ENCODE data around the gene GNAQ.

Gene GNAQ

GRCh38 chr9:77898864-77899263 is 132.7 kb downstream of the GNAQ start:
- TF ChIP-seq, protein P1, sequence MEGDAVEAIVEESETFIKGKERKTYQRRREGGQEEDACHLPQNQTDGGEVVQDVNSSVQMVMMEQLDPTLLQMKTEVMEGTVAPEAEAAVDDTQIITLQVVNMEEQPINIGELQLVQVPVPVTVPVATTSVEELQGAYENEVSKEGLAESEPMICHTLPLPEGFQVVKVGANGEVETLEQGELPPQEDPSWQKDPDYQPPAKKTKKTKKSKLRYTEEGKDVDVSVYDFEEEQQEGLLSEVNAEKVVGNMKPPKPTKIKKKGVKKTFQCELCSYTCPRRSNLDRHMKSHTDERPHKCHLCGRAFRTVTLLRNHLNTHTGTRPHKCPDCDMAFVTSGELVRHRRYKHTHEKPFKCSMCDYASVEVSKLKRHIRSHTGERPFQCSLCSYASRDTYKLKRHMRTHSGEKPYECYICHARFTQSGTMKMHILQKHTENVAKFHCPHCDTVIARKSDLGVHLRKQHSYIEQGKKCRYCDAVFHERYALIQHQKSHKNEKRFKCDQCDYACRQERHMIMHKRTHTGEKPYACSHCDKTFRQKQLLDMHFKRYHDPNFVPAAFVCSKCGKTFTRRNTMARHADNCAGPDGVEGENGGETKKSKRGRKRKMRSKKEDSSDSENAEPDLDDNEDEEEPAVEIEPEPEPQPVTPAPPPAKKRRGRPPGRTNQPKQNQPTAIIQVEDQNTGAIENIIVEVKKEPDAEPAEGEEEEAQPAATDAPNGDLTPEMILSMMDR (IDR thresholded peaks at IDR 0.05; ENCODE audit: low read depth, low read length), result no peak
- no peak overlapping the region for H3K4me3 ChIP-seq (ENCODE audit: low read depth, low read length)

GRCh38 chr9:77896938-77897667 is 134.5 kb downstream of the GNAQ start:
- TF ChIP-seq, protein P1 (IDR thresholded peaks at IDR 0.05; ENCODE audit: low read depth, low read length), result no peak; the same call in 1 of the 2 replicates
- H3K4me3 ChIP-seq (ENCODE audit: low read depth, low read length), result no peak overlapping the region

DNA sequence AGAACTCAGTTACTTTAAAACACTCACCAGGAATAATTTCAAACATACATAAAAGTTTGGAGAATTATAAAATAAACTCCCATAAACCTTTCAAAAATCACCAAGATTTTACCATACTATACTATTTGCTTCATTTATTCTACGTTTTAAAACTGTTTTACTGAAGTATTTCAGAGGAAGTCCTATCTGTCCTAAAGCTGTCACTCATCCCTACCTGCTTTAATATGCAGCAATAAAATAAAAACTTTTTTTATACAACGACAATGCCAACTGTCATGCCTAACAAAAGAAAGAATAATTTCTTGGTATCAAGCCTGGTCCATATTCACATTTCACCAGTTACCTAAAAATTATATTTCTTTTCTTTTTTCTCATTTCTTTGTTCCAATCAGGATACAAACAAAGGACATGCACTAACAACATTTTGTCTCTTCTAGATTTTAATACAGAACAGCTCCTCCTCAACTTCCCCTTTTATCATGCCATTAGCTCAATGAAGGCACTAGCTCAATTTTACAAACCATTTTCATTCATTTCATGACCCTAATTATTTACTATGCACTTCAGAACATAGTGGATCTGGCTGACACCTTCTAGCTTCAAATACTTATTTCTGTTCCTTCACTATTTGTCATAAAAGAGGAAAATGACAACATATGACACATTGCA is 135.2 kb downstream of the GNAQ start:
- no peak overlapping the region for H3K4me3 ChIP-seq (ENCODE audit: low read depth, low read length)
- TF ChIP-seq, protein P1 (IDR thresholded peaks at IDR 0.05; ENCODE audit: low read depth, low read length), result no peak

DNA sequence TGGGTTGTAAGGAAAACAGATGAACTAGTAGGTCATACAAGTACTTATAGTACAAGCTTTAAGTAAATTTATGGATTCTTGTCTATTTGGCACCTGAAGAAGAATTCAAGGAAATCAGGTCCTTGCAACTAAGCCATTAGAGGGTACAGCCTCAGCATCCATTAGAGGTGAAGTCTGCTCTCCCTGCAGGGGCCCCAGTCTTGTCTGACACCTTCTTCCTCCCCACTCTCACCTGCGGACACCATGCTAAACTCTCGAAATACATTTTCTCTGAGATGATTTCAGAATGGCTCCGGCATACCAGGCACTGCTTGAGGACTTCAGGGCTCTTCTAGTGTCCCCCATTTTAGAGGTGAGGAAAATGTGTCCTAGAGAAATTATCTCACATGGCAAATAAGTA is 137.9 kb downstream of the GNAQ start:
- TF ChIP-seq, protein P1 (IDR thresholded peaks at IDR 0.05; ENCODE audit: low read depth, low read length), result no peak
- H3K4me3 ChIP-seq (ENCODE audit: low read depth, low read length), result no peak overlapping the region

GRCh38 chr9:77892955-77893514 is 138.6 kb downstream of the GNAQ start:
- TF ChIP-seq, protein P1 (IDR thresholded peaks at IDR 0.05; ENCODE audit: low read depth, low read length), result no peak
- H3K4me3 ChIP-seq (ENCODE audit: low read depth, low read length), result no peak overlapping the region

- H3K4me3 ChIP-seq (ENCODE audit: low read depth, low read length), result no peak overlapping the region
- TF ChIP-seq, protein P1 (IDR thresholded peaks at IDR 0.05; ENCODE audit: low read depth, low read length), result no peak
Observed at GRCh38 chr9:77892171-77892570, 139.4 kb downstream of the GNAQ start.
